GM21390 (cell line): ENCODE results near the gene KIF9.
"Not testable (repeated sequence)": the region's sequence is repeated elsewhere in the genome, so short reads cannot be mapped to it uniquely, and the experiment has no call there.

ENCODE experiments used
- ATAC-seq: cut with Tn5 transposase; IDR thresholded peaks from one replicate; pipeline ENCODE4 v1.9.1; 2021; ENCODE audit not compliant: unreplicated experiment

The KIF9 gene

DNA sequence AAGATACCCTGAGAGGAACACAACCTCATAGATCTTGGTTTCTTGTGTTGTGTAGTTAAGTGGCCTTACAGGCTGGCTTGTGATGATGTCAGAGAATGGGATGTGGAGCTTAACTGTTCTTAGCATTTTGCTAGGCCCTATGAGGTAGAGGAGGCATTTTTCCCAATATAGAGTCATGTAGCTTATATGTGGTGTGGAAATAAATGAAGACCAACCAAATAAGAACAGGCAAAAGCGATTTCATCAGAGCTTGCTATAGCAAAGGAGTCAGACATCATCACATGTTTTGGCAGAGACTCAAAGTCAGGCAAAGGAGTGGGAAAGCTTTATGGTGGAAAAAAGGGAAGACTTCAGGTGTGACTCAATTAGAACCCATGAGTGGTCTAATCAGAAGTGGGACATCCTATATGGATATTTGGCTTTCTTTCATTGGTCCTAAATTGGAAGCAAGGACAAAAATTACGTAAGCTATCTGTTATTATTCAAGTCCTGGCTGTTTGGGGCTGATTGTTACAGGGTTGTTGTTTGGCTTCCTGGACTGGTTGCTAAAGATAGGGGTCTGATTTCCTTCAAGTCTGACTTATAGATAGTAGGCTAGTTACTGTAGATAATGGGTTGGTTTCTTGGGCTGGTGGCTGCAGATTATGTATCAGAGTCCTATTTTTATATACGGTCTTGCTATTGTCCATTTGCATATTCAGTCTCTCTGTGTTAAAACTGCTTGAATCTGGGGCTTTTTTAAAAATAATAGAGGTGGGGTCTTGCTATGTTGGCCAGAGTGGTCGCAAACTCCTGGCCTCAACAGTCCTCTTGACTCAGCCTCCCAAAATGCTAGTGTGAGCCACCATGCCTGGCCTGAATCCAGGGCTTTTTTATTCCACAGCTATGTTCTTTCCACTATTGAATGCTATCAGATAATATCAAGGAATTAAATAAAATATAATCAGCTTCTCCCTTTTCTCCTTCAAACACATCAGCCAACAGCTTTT, 88.4 kb downstream of the KIF9 start:
- no peak for ATAC-seq

DNA sequence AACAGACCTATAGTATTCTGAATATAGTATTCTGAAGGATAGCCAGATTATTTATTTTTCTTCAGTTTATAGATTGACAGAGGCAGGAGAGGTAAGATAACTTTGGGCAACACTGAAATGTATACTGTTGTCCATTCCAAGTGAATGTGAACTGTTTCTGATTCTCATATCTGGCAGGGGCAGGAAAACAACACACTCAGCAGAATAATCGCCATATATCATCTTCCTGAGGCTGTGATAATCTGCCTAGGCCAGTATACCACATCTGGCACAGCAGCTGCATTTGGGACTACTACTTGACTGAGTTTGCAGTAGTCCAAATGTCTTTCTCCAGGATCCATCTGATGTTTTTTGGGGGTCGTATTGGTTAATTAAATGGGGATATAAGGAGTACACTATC, 96.3 kb downstream of the KIF9 start:
- ATAC-seq, result no peak

GRCh38 chr3:47181685-47182084, 100.9 kb downstream of the KIF9 start:
- ATAC-seq, result not testable (repeated sequence)

- not testable (repeated sequence) for ATAC-seq
Measured at GRCh38 chr3:47180011-47180410, 102.6 kb downstream of the KIF9 start.
